GM12892 (cell line): ENCODE results near the gene KCNMA1.

Experiments
- POLR2A ChIP-seq: IDR thresholded peaks from 2 replicates; pipeline ENCODE4 v1.6.1; 2011; ENCODE audit warnings: low read depth, low read length, control low read depth
- POLR2AphosphoS5 ChIP-seq: IDR thresholded peaks from 2 replicates; pipeline ENCODE4 v1.6.1; 2011; ENCODE audit warnings: low read depth, low read length, control low read depth
- TAF1 ChIP-seq: IDR thresholded peaks from 2 replicates; pipeline ENCODE4 v1.6.1; 2011; ENCODE audit warnings: low read depth, mild to moderate bottlenecking, control low read depth, low read length, borderline replicate concordance

- TF ChIP-seq POLR2AphosphoS5 = no peak
- TF ChIP-seq POLR2A = no peak
- TF ChIP-seq TAF1 = no peak
These were observed 36.1 kb downstream of the KCNMA1 start for GRCh38 chr10:77601488-77601887.
